ENCODE data around the gene ANKRD11. TPM values are rescaled to one million over a fixed set of nuclear protein-coding genes. Genes with fewer than 3 reads are reported as not detected.

ANKRD11 gene
- polyA plus RNA-seq, 3 donors = 3.2 to 62.4 (median 5.4) TPM

DNA sequence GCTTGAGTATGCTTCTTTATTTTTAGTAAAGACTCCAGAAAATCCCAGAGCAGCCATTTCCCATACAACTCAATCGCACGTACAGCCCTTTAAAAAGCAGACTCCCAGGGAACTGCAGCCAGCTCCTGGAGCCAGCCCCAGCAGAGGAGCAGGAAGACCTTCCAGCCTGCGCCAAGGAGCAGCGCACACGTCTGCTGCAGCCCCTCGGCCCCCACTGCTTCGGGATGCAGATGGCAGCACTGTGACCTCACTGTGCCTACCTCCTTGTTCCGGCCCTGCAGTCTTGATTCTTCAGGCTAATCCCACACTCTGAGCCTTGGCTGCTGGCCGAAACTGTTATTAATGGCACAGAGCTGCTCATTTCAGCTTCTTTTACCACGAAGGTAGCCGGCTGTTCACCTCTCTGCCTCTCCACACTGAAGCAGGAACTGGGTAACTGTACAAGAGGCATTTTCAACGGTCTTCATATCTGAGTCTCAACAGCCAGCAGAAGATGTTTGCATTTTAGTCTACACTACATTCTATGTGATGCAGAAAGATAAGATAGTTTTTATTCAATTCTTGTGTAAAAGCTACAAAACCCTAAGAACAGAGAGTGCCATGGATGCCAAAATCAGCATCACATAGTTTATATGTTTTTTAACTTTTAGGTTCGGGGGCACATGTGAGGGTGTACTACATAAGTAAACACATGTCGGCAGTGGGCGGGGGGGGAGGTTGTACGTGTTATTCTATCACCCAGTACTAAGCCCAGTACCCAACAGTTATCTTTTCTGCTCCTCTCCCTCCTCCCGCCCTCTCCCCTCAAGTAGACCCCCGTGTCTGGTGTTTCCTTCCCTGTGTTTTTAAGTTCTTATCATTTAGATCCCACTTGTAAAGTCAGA lies 130.9 kb downstream of the ANKRD11 start:
- no peaks in the 10 kb centered on the region for H3K9me3 ChIP-seq (replicated peaks in 1 of 2; ENCODE audit: control insufficient read depth in 1 of 2, insufficient read depth in 1 of 2, low read length in 2 of 2)
- peaks cover 2 to 15% of the 10 kb centered on the region in 2 donors for H3K36me3 ChIP-seq (replicated peaks in 1 of 2; ENCODE audit: control insufficient read depth in 1 of 2, insufficient read depth in 2 of 2, low read length in 2 of 2)
- intact Hi-C loops (cut with micrococcal nuclease) = loop anchor here in 1 of 2 donors (5.0 kb wide), 2 partner anchors 128 to 148 kb away; partner anchors contain the start of gene SPG7
- H3K27ac Mint-ChIP-seq = peak overlapping the region in 1 of 7 donors; percentile 42
- no peak overlapping the region for H2AFZ ChIP-seq (ENCODE audit: insufficient read depth, low read depth, low read length, poor library complexity, severe bottlenecking)
- peaks cover 94% of the 10 kb centered on the region for H3K79me2 ChIP-seq (ENCODE audit: insufficient read depth, low read length)
- H3K9ac ChIP-seq (ENCODE audit: insufficient read depth, low read length, poor library complexity, severe bottlenecking) = no peak overlapping the region
- no peaks in the 10 kb centered on the region for H3K27me3 ChIP-seq (ENCODE audit: control insufficient read depth in 2 of 2, insufficient read depth in 2 of 2, low read length in 2 of 2)
- no peak overlapping the region for H3K4me3 Mint-ChIP-seq
- TF ChIP-seq, protein P1, sequence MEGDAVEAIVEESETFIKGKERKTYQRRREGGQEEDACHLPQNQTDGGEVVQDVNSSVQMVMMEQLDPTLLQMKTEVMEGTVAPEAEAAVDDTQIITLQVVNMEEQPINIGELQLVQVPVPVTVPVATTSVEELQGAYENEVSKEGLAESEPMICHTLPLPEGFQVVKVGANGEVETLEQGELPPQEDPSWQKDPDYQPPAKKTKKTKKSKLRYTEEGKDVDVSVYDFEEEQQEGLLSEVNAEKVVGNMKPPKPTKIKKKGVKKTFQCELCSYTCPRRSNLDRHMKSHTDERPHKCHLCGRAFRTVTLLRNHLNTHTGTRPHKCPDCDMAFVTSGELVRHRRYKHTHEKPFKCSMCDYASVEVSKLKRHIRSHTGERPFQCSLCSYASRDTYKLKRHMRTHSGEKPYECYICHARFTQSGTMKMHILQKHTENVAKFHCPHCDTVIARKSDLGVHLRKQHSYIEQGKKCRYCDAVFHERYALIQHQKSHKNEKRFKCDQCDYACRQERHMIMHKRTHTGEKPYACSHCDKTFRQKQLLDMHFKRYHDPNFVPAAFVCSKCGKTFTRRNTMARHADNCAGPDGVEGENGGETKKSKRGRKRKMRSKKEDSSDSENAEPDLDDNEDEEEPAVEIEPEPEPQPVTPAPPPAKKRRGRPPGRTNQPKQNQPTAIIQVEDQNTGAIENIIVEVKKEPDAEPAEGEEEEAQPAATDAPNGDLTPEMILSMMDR (IDR thresholded peaks at IDR 0.05) = no peak
- no peak overlapping the region for H3K4me3 ChIP-seq (replicated peaks in 1 of 3; ENCODE audit: low read depth in 2 of 3, low read length in 3 of 3)
- H3K27me3 Mint-ChIP-seq (ENCODE audit: low read depth in 3 of 3) = peaks cover 0 to 2% (median 0%) of the 10 kb centered on the region in 3 donors
- peaks cover 82% of the 10 kb centered on the region for H3K4me1 Mint-ChIP-seq
- H3K4me2 ChIP-seq (replicated peaks; ENCODE audit: extremely low read depth, low read length, poor library complexity, severe bottlenecking) = no peak overlapping the region
- peaks cover 100% of the 10 kb centered on the region for H4K20me1 ChIP-seq (ENCODE audit: insufficient read depth, low read length)
- peaks cover 26 to 42% of the 10 kb centered on the region in 2 donors for H3K36me3 Mint-ChIP-seq
- WGBS (ENCODE audit: insufficient coverage) = 15% methylated on average over 10 of the region's 18 CpGs
- no peaks in the 10 kb centered on the region for H3K9me3 Mint-ChIP-seq
- peak overlapping the region in 1 of 2 donors; percentile 43 for H3K27ac ChIP-seq (ENCODE audit: low read depth in 1 of 2, low read length in 2 of 2)
- H3K4me1 ChIP-seq (ENCODE audit: control insufficient read depth in 1 of 2, insufficient read depth in 2 of 2, low read length in 2 of 2) = peaks cover 75 to 82% of the 10 kb centered on the region in 2 donors
- DNase-seq = no peak

GRCh38 chr16:89358030-89359005 lies 132.0 kb downstream of the ANKRD11 start:
- Mint-ChIP-seq H3K4me3 (peak overlapping the region; percentile 69 to 84), H3K9me3 (no peaks in the 10 kb centered on the region), H3K27ac (peak overlapping the region; percentile 90 to 97 (median 93)), H3K4me1 (peaks cover 82% of the 10 kb centered on the region), H3K27me3 (ENCODE audit: low read depth in 3 of 3) (peaks cover 0 to 2% (median 0%) of the 10 kb centered on the region in 3 donors), H3K36me3 (peaks cover 26 to 42% of the 10 kb centered on the region in 2 donors)
- peak; percentile 22 to 36 (median 26) for DNase-seq
- 8% methylated on average over 10 of the region's 21 CpGs for WGBS (ENCODE audit: insufficient coverage)
- H3K4me3 ChIP-seq (replicated peaks in 1 of 3; ENCODE audit: low read depth in 2 of 3, low read length in 3 of 3) = peak overlapping the region in 1 of 3 experiments; percentile 38
- H3K4me1 ChIP-seq (ENCODE audit: control insufficient read depth in 1 of 2, insufficient read depth in 2 of 2, low read length in 2 of 2) = peaks cover 71 to 82% of the 10 kb centered on the region in 2 donors
- peaks cover 100% of the 10 kb centered on the region for H4K20me1 ChIP-seq (ENCODE audit: insufficient read depth, low read length)
- TF ChIP-seq, protein P1 (IDR thresholded peaks at IDR 0.05) = no peak
- H3K79me2 ChIP-seq (ENCODE audit: insufficient read depth, low read length) = peaks cover 94% of the 10 kb centered on the region
- peak overlapping the region; percentile 67 to 79 for H3K27ac ChIP-seq (ENCODE audit: low read depth in 1 of 2, low read length in 2 of 2)
- no peak overlapping the region for H2AFZ ChIP-seq (ENCODE audit: insufficient read depth, low read depth, low read length, poor library complexity, severe bottlenecking)
- no peaks in the 10 kb centered on the region for H3K9me3 ChIP-seq (replicated peaks in 1 of 2; ENCODE audit: control insufficient read depth in 1 of 2, insufficient read depth in 1 of 2, low read length in 2 of 2)
- intact Hi-C loops (cut with micrococcal nuclease) = loop anchor here in 1 of 2 donors (5.0 kb wide), 1 partner anchor 129 kb away; no protein-coding TSS in a partner anchor
- peaks cover 2 to 15% of the 10 kb centered on the region in 2 donors for H3K36me3 ChIP-seq (replicated peaks in 1 of 2; ENCODE audit: control insufficient read depth in 1 of 2, insufficient read depth in 2 of 2, low read length in 2 of 2)
- no peak overlapping the region for H3K9ac ChIP-seq (ENCODE audit: insufficient read depth, low read length, poor library complexity, severe bottlenecking)
- peak overlapping the region; percentile 61 for H3K4me2 ChIP-seq (replicated peaks; ENCODE audit: extremely low read depth, low read length, poor library complexity, severe bottlenecking)
- no peaks in the 10 kb centered on the region for H3K27me3 ChIP-seq (ENCODE audit: control insufficient read depth in 2 of 2, insufficient read depth in 2 of 2, low read length in 2 of 2)

All from CD14-positive monocyte (primary cell).